ENCODE measurements around the gene BNC2. TPM values are rescaled to one million over a fixed set of nuclear protein-coding genes. Genes with fewer than 3 reads are reported as not detected.

BNC2 gene
- total RNA-seq, 2 donors from 2014 or later, result 2.1 to 20.0 TPM

- Histone ChIP-seq H3K9ac (ENCODE audit: low read depth in 2 of 2, low read length in 2 of 2) (no peak overlapping the region), H3K4me1 (no peaks in the 10 kb centered on the region), H3K4me3 (no peak overlapping the region), H3K9me3 (no peaks in the 10 kb centered on the region), H3K27me3 (no peaks in the 10 kb centered on the region), H3K27ac (no peak overlapping the region), H3K36me3 (no peaks in the 10 kb centered on the region)
- no peak for DNase-seq
- intact Hi-C loops (cut with DNase I), result no loop called here
- TF ChIP-seq, protein P1, sequence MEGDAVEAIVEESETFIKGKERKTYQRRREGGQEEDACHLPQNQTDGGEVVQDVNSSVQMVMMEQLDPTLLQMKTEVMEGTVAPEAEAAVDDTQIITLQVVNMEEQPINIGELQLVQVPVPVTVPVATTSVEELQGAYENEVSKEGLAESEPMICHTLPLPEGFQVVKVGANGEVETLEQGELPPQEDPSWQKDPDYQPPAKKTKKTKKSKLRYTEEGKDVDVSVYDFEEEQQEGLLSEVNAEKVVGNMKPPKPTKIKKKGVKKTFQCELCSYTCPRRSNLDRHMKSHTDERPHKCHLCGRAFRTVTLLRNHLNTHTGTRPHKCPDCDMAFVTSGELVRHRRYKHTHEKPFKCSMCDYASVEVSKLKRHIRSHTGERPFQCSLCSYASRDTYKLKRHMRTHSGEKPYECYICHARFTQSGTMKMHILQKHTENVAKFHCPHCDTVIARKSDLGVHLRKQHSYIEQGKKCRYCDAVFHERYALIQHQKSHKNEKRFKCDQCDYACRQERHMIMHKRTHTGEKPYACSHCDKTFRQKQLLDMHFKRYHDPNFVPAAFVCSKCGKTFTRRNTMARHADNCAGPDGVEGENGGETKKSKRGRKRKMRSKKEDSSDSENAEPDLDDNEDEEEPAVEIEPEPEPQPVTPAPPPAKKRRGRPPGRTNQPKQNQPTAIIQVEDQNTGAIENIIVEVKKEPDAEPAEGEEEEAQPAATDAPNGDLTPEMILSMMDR (IDR thresholded peaks at IDR 0.05), result no peak
These were observed 179.8 kb downstream of the BNC2 start for GRCh38 chr9:16690628-16691027.

DNA sequence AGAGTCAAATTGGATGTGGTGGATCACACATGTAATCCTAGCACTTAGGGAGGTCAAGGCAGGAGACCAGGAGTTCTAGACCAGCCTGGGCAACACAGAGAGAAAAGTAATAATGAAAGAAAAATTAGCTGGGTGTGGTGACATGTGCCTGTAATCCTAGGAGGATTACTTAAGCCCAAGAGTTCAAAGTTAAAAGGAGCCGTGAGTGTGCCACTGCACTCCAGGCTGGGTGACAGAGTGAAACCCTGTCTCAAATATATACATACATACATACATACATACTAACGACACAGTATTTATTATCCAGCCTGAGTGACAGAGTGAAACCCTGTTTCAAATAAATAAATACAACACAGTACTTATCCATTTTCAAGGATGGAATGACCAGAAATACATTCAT lies 180.3 kb downstream of the BNC2 start:
- Histone ChIP-seq H3K9ac (ENCODE audit: low read depth in 2 of 2, low read length in 2 of 2) (no peak overlapping the region), H3K27ac (no peak overlapping the region), H3K36me3 (no peaks in the 10 kb centered on the region), H3K9me3 (no peaks in the 10 kb centered on the region), H3K27me3 (no peaks in the 10 kb centered on the region), H3K4me3 (no peak overlapping the region), H3K4me1 (no peaks in the 10 kb centered on the region)
- DNase-seq, result no peak
- TF ChIP-seq, protein P1 (IDR thresholded peaks at IDR 0.05), result no peak
- intact Hi-C loops (cut with DNase I), result no loop called here

- TF ChIP-seq, protein P1 (IDR thresholded peaks at IDR 0.05), result no peak
- Histone ChIP-seq H3K27ac (no peak overlapping the region), H3K9ac (ENCODE audit: low read depth in 2 of 2, low read length in 2 of 2) (no peak overlapping the region), H3K27me3 (no peaks in the 10 kb centered on the region), H3K4me3 (no peak overlapping the region), H3K4me1 (no peaks in the 10 kb centered on the region), H3K36me3 (no peaks in the 10 kb centered on the region), H3K9me3 (no peaks in the 10 kb centered on the region)
- intact Hi-C loops (cut with DNase I), result no loop called here
- no peak for DNase-seq
These were observed 181.0 kb downstream of the BNC2 start for GRCh38 chr9:16689351-16689938.

DNA sequence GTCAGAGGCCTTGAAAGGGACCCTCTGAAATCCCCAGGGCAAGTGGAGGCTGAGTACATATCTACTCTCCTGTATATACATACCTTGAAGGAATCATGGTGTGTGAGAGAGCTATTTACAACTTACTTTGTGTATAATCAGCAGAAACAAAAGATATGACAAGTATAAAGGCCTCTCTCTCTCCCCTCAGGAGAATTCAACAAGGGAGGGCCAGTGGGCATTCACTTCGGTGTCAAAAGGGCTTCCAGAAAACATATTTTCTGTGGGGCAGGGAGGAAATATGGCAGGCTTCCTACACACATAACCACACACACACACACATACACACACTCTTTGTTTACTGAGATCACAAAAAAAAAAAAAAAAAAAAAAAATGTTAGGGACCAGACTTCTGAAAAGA lies 181.7 kb downstream of the BNC2 start:
- H3K9ac ChIP-seq (ENCODE audit: low read depth in 2 of 2, low read length in 2 of 2), result no peak overlapping the region

GRCh38 chr9:16687678-16688369 lies 182.6 kb downstream of the BNC2 start:
- no peaks in the 10 kb centered on the region for H3K36me3 ChIP-seq

More for the DNA sequence above, 181.7 kb downstream of the BNC2 start:
- TF ChIP-seq, protein P1 (IDR thresholded peaks at IDR 0.05), result no peak
- intact Hi-C loops (cut with DNase I), result no loop called here
- Histone ChIP-seq H3K9me3 (no peaks in the 10 kb centered on the region), H3K27me3 (no peaks in the 10 kb centered on the region), H3K27ac (no peak overlapping the region), H3K36me3 (no peaks in the 10 kb centered on the region), H3K4me1 (no peaks in the 10 kb centered on the region), H3K4me3 (no peak overlapping the region)
- no peak for DNase-seq

More at GRCh38 chr9:16687678-16688369, 182.6 kb downstream of the BNC2 start:
- Histone ChIP-seq H3K9ac (ENCODE audit: low read depth in 2 of 2, low read length in 2 of 2) (no peak overlapping the region), H3K27me3 (no peaks in the 10 kb centered on the region), H3K9me3 (no peaks in the 10 kb centered on the region), H3K4me3 (no peak overlapping the region), H3K27ac (no peak overlapping the region), H3K4me1 (no peaks in the 10 kb centered on the region)
- no peak for DNase-seq
- intact Hi-C loops (cut with DNase I), result no loop called here
- TF ChIP-seq, protein P1 (IDR thresholded peaks at IDR 0.05), result no peak

Data from colonic mucosa (tissue), 4 donors.